DMS 273 (cell line): ENCODE measurements around the gene GRIN2C.

Experiments
- DNase-seq: peaks from one replicate; lab custom pipeline; 2025; ENCODE audit not compliant: unreplicated experiment; lab: John Stamatoyannopoulos, UW

The GRIN2C gene

GRCh38 chr17:74850310-74850709, 9.4 kb downstream of the GRIN2C start:
- no peak for DNase-seq

GRCh38 chr17:74848656-74849399, 10.9 kb downstream of the GRIN2C start:
- DNase-seq, result no peak

GRCh38 chr17:74846621-74847020, 13.1 kb downstream of the GRIN2C start:
- no peak for DNase-seq

GRCh38 chr17:74843352-74843627, 16.4 kb downstream of the GRIN2C start:
- no peak for DNase-seq

- peak; percentile 94 for DNase-seq
Measured at GRCh38 chr17:74842599-74843351, 16.9 kb downstream of the GRIN2C start.

GRCh38 chr17:74842146-74842598, 17.5 kb downstream of the GRIN2C start:
- DNase-seq, result peak; percentile 80

- DNase-seq, result peak; percentile 88
Measured at GRCh38 chr17:74840989-74841666, 18.6 kb downstream of the GRIN2C start.

GRCh38 chr17:74839990-74840852, 19.5 kb downstream of the GRIN2C start:
- DNase-seq, result no peak

- DNase-seq, result no peak
Measured at GRCh38 chr17:74838274-74838673, 21.4 kb downstream of the GRIN2C start.

GRCh38 chr17:74836691-74837467, 22.8 kb downstream of the GRIN2C start:
- DNase-seq, result no peak

- no peak for DNase-seq
Measured at GRCh38 chr17:74836191-74836590, 23.5 kb downstream of the GRIN2C start.

- no peak for DNase-seq
Measured at GRCh38 chr17:74833501-74834377, 25.9 kb downstream of the GRIN2C start.

GRCh38 chr17:74832421-74832820, 27.3 kb downstream of the GRIN2C start:
- no peak for DNase-seq

GRCh38 chr17:74831444-74832146, 28.1 kb downstream of the GRIN2C start:
- DNase-seq, result peak; percentile 48

GRCh38 chr17:74830861-74831260, 28.8 kb downstream of the GRIN2C start:
- DNase-seq, result no peak

- DNase-seq, result no peak
Measured at GRCh38 chr17:74827800-74828199, 31.9 kb downstream of the GRIN2C start.

- peak; percentile 51 for DNase-seq
Measured at GRCh38 chr17:74825952-74826719, 33.5 kb downstream of the GRIN2C start.
